SH-SY5Y (cell line): Measurements from ENCODE around the gene IGF1R.

Source experiments
- GATA2 ChIP-seq: IDR thresholded peaks from 2 replicates; pipeline ENCODE4 v1.6.1; 2011; ENCODE audit warnings: mild to moderate bottlenecking, low read depth, low read length
- GATA3 ChIP-seq: IDR thresholded peaks from 2 replicates; pipeline ENCODE4 v1.6.1; 2011; ENCODE audit warnings: low read depth, mild to moderate bottlenecking, low read length, moderate library complexity

DNA sequence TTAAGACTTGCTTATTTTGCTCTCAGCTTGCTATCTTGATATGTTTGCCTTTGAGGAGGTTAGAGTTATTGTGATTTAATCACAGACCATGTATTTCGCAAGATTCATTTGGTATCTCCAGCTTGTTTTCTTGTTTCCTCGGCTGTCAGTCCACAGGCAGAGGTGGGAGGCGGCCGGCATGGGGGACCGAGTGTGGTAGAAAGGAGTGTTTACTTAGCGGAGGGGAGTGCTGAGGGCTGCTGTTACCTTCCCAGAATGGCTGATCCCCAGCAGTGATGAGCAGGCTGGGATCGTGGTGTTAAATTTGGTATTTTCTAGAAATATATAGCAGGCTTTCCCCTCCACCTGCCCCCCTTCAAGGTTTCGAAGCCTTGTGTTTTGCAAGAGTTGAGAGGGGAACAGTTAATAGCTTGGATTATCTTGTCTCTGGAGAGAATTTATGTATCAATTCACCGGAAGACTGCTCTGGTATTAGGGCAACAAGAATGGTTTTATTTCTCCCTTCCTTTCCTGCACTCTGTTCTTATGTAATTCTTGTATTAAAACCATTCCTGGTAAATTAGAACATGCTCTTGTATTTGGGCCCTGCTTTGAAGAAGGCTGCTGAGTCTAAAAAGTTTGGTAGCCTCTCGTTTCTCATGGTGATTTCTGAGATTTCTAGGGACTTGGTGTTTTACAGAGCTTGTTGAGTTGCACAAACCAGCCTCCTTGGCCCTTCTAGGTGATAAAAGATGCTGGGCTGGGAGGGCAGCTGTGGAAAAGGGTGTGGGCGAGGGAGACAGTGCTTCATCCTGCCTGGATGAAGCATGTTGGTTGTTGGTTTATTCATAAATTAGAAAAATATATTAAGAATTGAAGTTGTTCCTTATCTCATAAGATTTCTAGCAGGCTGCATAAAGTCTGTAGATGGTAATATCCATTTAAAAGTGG, 151.4 kb downstream of the IGF1R start:
- TF ChIP-seq GATA2, result no peak
- TF ChIP-seq GATA3, result no peak
